HT-29 (cell line): Measurements from ENCODE around the gene OR2M5. TPM values are rescaled to one million over a fixed set of nuclear protein-coding genes. Genes with fewer than 3 reads are reported as not detected.

Source experiments
- DNase-seq: peaks from one replicate; pipeline ENCODE4 v3.0.0-alpha.2; 2015; ENCODE audit warnings: low spot score
- total RNA-seq: library from RNA; depleted of rRNA; stranded (reverse); fragments of >200 nt; shearing (Covaris generic); gene quantifications from 2 replicates; pipeline ENCODE4 v1.2.3, GENCODE V29; 2014; rRNA removed

OR2M5 gene
- not detected in 2 replicates for total RNA-seq

- DNase-seq = no peak
Measured at GRCh38 chr1:248144513-248145198, at the start of gene OR2M5. Gene OR2M5, plus strand, starts transcription at chr1:248145148. Its CDS starts 0 bp downstream, at chr1:248145148.

- no peak for DNase-seq
Measured at GRCh38 chr1:248098529-248098928, 46.4 kb upstream of the OR2M5 start.

- DNase-seq = no peak
Measured at GRCh38 chr1:248102847-248103246, 42.1 kb upstream of the OR2M5 start.

- no peak for DNase-seq
Measured at GRCh38 chr1:248111157-248111556, 33.8 kb upstream of the OR2M5 start.

GRCh38 chr1:248114890-248115289, 30.1 kb upstream of the OR2M5 start:
- no peak for DNase-seq

- no peak for DNase-seq
Measured at GRCh38 chr1:248127653-248128052, 17.3 kb upstream of the OR2M5 start.

- DNase-seq = no peak
Measured at GRCh38 chr1:248136811-248137210, 8.1 kb upstream of the OR2M5 start.

- DNase-seq = no peak
Measured at GRCh38 chr1:248140846-248141245, 4.1 kb upstream of the OR2M5 start.

GRCh38 chr1:248143311-248143710, 1.6 kb upstream of the OR2M5 start:
- DNase-seq = no peak

GRCh38 chr1:248152056-248152827, 7.3 kb downstream of the OR2M5 start:
- DNase-seq = no peak

GRCh38 chr1:248155927-248156326, 11.0 kb downstream of the OR2M5 start:
- no peak for DNase-seq

- DNase-seq = no peak
Measured at GRCh38 chr1:248158758-248159157, 13.8 kb downstream of the OR2M5 start.

GRCh38 chr1:248164031-248164430, 19.1 kb downstream of the OR2M5 start:
- no peak for DNase-seq

GRCh38 chr1:248165186-248165585, 20.2 kb downstream of the OR2M5 start:
- DNase-seq = no peak

- no peak for DNase-seq
Measured at GRCh38 chr1:248174521-248174920, 29.6 kb downstream of the OR2M5 start, which contains the start of gene OR2M2. Gene OR2M2, plus strand, starts transcription at chr1:248174821. Its CDS starts 5,165 bp downstream, at chr1:248179986.

- no peak for DNase-seq
Measured at GRCh38 chr1:248183996-248184395, 39.0 kb downstream of the OR2M5 start.

- no peak for DNase-seq
Measured at GRCh38 chr1:248187363-248187762, 42.4 kb downstream of the OR2M5 start.

- DNase-seq = no peak
Measured at GRCh38 chr1:248189026-248189425, 44.1 kb downstream of the OR2M5 start.

- no peak for DNase-seq
Measured at GRCh38 chr1:248194117-248194516, 49.2 kb downstream of the OR2M5 start.
